ENCODE data around the gene UQCRQ.

DNA sequence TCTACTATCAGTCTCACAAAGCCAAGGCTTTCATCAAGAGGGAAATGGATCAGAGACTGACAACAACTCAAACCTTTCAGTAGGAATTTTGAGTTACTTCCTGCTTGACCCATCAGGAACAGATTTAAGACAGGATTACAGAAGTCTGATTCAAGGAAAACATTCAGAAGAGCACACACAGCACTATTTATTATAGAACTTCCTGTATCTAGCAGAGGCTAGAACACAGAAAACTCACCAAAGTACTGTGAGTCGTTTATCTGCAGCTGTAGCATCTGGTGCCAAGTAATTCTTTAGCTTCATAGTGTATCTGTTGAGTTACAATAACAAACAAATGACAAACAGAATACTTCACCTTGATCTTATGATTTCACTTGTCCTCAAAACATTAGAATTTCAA is 20.8 kb downstream of the UQCRQ start:
- TF ChIP-seq, protein P1, sequence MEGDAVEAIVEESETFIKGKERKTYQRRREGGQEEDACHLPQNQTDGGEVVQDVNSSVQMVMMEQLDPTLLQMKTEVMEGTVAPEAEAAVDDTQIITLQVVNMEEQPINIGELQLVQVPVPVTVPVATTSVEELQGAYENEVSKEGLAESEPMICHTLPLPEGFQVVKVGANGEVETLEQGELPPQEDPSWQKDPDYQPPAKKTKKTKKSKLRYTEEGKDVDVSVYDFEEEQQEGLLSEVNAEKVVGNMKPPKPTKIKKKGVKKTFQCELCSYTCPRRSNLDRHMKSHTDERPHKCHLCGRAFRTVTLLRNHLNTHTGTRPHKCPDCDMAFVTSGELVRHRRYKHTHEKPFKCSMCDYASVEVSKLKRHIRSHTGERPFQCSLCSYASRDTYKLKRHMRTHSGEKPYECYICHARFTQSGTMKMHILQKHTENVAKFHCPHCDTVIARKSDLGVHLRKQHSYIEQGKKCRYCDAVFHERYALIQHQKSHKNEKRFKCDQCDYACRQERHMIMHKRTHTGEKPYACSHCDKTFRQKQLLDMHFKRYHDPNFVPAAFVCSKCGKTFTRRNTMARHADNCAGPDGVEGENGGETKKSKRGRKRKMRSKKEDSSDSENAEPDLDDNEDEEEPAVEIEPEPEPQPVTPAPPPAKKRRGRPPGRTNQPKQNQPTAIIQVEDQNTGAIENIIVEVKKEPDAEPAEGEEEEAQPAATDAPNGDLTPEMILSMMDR (IDR thresholded peaks at IDR 0.05), result no peak
- TF ChIP-seq POLR2A (IDR thresholded peaks at IDR 0.05) (no peak), EP300 (IDR thresholded peaks at IDR 0.05) (no peak), POLR2AphosphoS5 (IDR thresholded peaks at IDR 0.05) (no peak)

All from upper lobe of left lung (tissue), 4 donors.